Endothelial cell of umbilical vein (primary cell): ENCODE measurements around the gene DCP2. TPM values are rescaled to one million over a fixed set of nuclear protein-coding genes. Genes with fewer than 3 reads are reported as not detected.

Experiments used
- BruUV-seq: library from RNA; stranded (reverse); fragments of 400-500 nt; replicated peaks from 2 replicates; lab custom pipeline; 2021; lab: Mats Ljungman, UMichigan
- CTCF ChIA-PET: fragments of 300-600, 350-600 bp; sonication (Branson Sonifier 250); formaldehyde crosslinking; loops from one replicate; lab custom pipeline; 2021; ENCODE audit warnings: antibody characterized with exemption, inconsistent platforms; lab: Charles Lee
- POLR2A ChIA-PET: fragments of 300-600, 350-600 bp; sonication (Branson Sonifier 250); formaldehyde crosslinking; loops from one replicate; lab custom pipeline; 2021; ENCODE audit warnings: antibody characterized with exemption, inconsistent platforms; lab: Charles Lee
- DNase-seq: peaks from one replicate; pipeline ENCODE4 v3.0.0-alpha.2; 2011; ENCODE audit warnings: low read depth, low spot score
- FAIRE-seq: peaks from 2 replicates; lab custom pipeline; 2011; peaks lifted over from hg19 to GRCh38; lab: Jason Lieb, UNC
- H2AFZ ChIP-seq: 2 replicates; pipeline ENCODE4 v1.6.0; 2012; ENCODE audit warnings: low read depth, low read length, control low read depth, inconsistent platforms
- H3K27ac ChIP-seq: 2 replicates; pipeline ENCODE4 v1.5.1; 2011; ENCODE audit warnings: low read depth, mild to moderate bottlenecking, control low read depth, low read length, moderate library complexity; ENCODE audit not compliant: insufficient read depth
- H3K27me3 ChIP-seq, 2 experiments: 2 replicates each; pipeline versions ENCODE4 v1.6.0 to v1.6.1; 2011; ENCODE audit warnings: low read length in 2 of 2, mixed read lengths in 1 of 2; ENCODE audit not compliant: control insufficient read depth in 2 of 2, insufficient read depth in 2 of 2
- H3K36me3 ChIP-seq, 2 experiments: 2 replicates in 1 of 2; 3 replicates in 1 of 2; pipeline ENCODE4 v1.5.1; 2011; ENCODE audit warnings: low read length in 2 of 2, mild to moderate bottlenecking in 1 of 2, moderate library complexity in 1 of 2; ENCODE audit not compliant: control insufficient read depth in 2 of 2, insufficient read depth in 2 of 2; ENCODE audit errors: extremely low read depth in 1 of 2
- H3K4me1 ChIP-seq: 3 replicates; pipeline ENCODE4 v1.5.1; 2011; ENCODE audit warnings: mild to moderate bottlenecking, low read length; ENCODE audit not compliant: control insufficient read depth, insufficient read depth; ENCODE audit errors: extremely low read depth
- H3K4me2 ChIP-seq: 2 replicates; pipeline ENCODE4 v1.6.1; 2011; ENCODE audit warnings: low read length, control low read depth, mixed read lengths; ENCODE audit not compliant: insufficient read depth
- H3K4me3 ChIP-seq, 3 experiments: fragments of 200-600 bp in 1 of 3; sonication (generic), shearing (Covaris generic) in 1 of 3; replicated peaks in 1 of 3; 2 replicates each; pipeline ENCODE4 v1.5.1; 2011 to 2016; ENCODE audit warnings: control low read depth in 3 of 3, low read length in 3 of 3, mild to moderate bottlenecking in 2 of 3, inconsistent platforms in 1 of 3, low read depth in 1 of 3, moderate library complexity in 1 of 3; ENCODE audit not compliant: insufficient read depth in 1 of 3
- H3K79me2 ChIP-seq: 2 replicates; pipeline ENCODE4 v1.6.0; 2012; ENCODE audit warnings: low read length, inconsistent platforms; ENCODE audit not compliant: control insufficient read depth, insufficient read depth
- H3K9ac ChIP-seq: replicated peaks from 2 replicates; pipeline ENCODE3; 2011; ENCODE audit warnings: low read length, control low read depth; ENCODE audit not compliant: insufficient read depth; ENCODE audit errors: extremely low read depth
- H3K9me1 ChIP-seq: replicated peaks from 3 replicates; pipeline ENCODE4 v1.6.0; 2011; ENCODE audit warnings: mild to moderate bottlenecking, low read length; ENCODE audit not compliant: control insufficient read depth, insufficient read depth; ENCODE audit errors: extremely low read depth
- H3K9me3 ChIP-seq: replicated peaks from 2 replicates; pipeline ENCODE4 v1.5.1; 2012; ENCODE audit warnings: low read length, inconsistent platforms; ENCODE audit not compliant: control insufficient read depth, insufficient read depth
- H4K20me1 ChIP-seq: replicated peaks from 2 replicates; pipeline ENCODE3; 2011; ENCODE audit warnings: mild to moderate bottlenecking, low read length; ENCODE audit not compliant: control insufficient read depth, insufficient read depth; ENCODE audit errors: extremely low read depth
- CTCF ChIP-seq, 2 donors: IDR thresholded peaks; 1 replicate in 1 of 2; 2 replicates in 1 of 2; pipeline ENCODE4 v1.5.1; 2011; ENCODE audit warnings: low read length in 2 of 2, mild to moderate bottlenecking in 2 of 2, moderate library complexity in 2 of 2, control low read depth in 1 of 2, inconsistent platforms in 1 of 2, low read depth in 1 of 2; ENCODE audit not compliant: insufficient read depth in 1 of 2; ENCODE audit errors: extremely low read depth in 1 of 2
- EZH2 ChIP-seq: IDR thresholded peaks from 2 replicates; pipeline ENCODE4 v1.6.1; 2012; ENCODE audit warnings: borderline replicate concordance, low read depth, mild to moderate bottlenecking, moderate library complexity, low read length, inconsistent platforms; ENCODE audit not compliant: severe bottlenecking
- FOS ChIP-seq: IDR thresholded peaks from 2 replicates; pipeline ENCODE4 v1.6.1; 2011; ENCODE audit warnings: mild to moderate bottlenecking, low read length, moderate library complexity, borderline replicate concordance; ENCODE audit not compliant: insufficient read depth
- GATA2 ChIP-seq: IDR thresholded peaks from 2 replicates; pipeline ENCODE4 v1.7.0; 2011; ENCODE audit warnings: low read depth, mild to moderate bottlenecking, moderate library complexity, mixed read lengths, low read length; ENCODE audit not compliant: insufficient read length, insufficient read depth
- JUN ChIP-seq: IDR thresholded peaks from 2 replicates; pipeline ENCODE4 v1.6.1; 2011; ENCODE audit warnings: borderline replicate concordance, low read depth; ENCODE audit not compliant: insufficient read length, insufficient read depth
- MYC ChIP-seq: IDR thresholded peaks from one replicate; pipeline ENCODE4 v1.6.1; 2011; ENCODE audit warnings: mild to moderate bottlenecking, low read depth, low read length
- POLR2A ChIP-seq: IDR thresholded peaks from 2 replicates; pipeline ENCODE4 v1.6.1; 2012; ENCODE audit warnings: low read depth, mild to moderate bottlenecking, control low read depth, low read length
- POLR2AphosphoS5 ChIP-seq: IDR thresholded peaks from 2 replicates; pipeline ENCODE4 v1.6.1; 2012; ENCODE audit warnings: low read depth, mild to moderate bottlenecking, control low read depth, low read length, moderate library complexity; ENCODE audit not compliant: insufficient read depth
- dilution Hi-C: fragments of 300-500 bp; cut with MboI; formaldehyde crosslinking; loops from one replicate; pipeline ENCODE4 v1.15.0; 2019; ENCODE audit warnings: low sequenced_read_pairs; ENCODE audit not compliant: extremely low pct_ligation_motif_present
- intact Hi-C: fragments of 100-400 bp; cut with micrococcal nuclease; formaldehyde crosslinking; loops from one replicate; pipeline ENCODE4 v1.10.0; 2022
- polyA plus RNA-seq, 4 experiments: library from polyadenylated mRNA; depleted of rRNA in 3 of 4; stranded (reverse) in 3 of 4; unstranded in 1 of 4; fragments of >200 nt; gene quantifications; 2 replicates each; pipeline versions ENCODE4 v1.2.1 to v1.2.3, GENCODE V29; 2011 to 2012; ENCODE audit warnings: missing spikeins in 1 of 4
- total RNA-seq: library from RNA; stranded (reverse); gene quantifications from 2 replicates; pipeline ENCODE4 v1.2.3, GENCODE V29; 2021
- TF ChIP-seq, protein P1 (sequence below): IDR thresholded peaks from 2 replicates; pipeline ENCODE4 v1.6.1; 2011; ENCODE audit not compliant: insufficient read depth, insufficient read length

Gene DCP2
- total and polyA plus RNA-seq, 2 donors (not counting 3 experiments of a cell fraction or from before 2014, with no cell fraction given): 11.3 to 60.0 TPM

GRCh38 chr5:112933651-112934365 lies 42.8 kb upstream of the DCP2 start:
- TF ChIP-seq JUN (no peak), GATA2 (no peak), FOS (no peak), POLR2AphosphoS5 (no peak), POLR2A (no peak), EZH2 (no peak), CTCF (IDR thresholded peaks at IDR 0.05; ENCODE audit: extremely low read depth in 1 of 2, insufficient read depth in 1 of 2, low read depth in 1 of 2, low read length in 2 of 2) (no peak), MYC (no peak)
- TF ChIP-seq, protein P1, sequence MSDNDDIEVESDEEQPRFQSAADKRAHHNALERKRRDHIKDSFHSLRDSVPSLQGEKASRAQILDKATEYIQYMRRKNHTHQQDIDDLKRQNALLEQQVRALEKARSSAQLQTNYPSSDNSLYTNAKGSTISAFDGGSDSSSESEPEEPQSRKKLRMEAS: no peak
- H3K9me1 ChIP-seq: no peaks in the 10 kb centered on the region
- H2AFZ ChIP-seq: no peak overlapping the region
- intact Hi-C loops (no loop called here), dilution Hi-C loops (no loop called here)
- H3K27ac ChIP-seq: no peak overlapping the region
- H3K4me3 ChIP-seq: no peak overlapping the region
- no peaks in the 10 kb centered on the region for H3K9me3 ChIP-seq
- H3K4me2 ChIP-seq: no peak overlapping the region
- CTCF ChIA-PET: no interaction called here
- H3K9ac ChIP-seq: no peak overlapping the region
- BruUV-seq: no TSS peak
- DNase-seq (no peak), FAIRE-seq (no peak)
- no peaks in the 10 kb centered on the region for H4K20me1 ChIP-seq
- no peaks in the 10 kb centered on the region for H3K79me2 ChIP-seq
- H3K4me1 ChIP-seq: peaks cover 2% of the 10 kb centered on the region
- H3K36me3 ChIP-seq: no peaks in the 10 kb centered on the region
- POLR2A ChIA-PET: no interaction called here
- H3K27me3 ChIP-seq: no peaks in the 10 kb centered on the region
